AG09319 (cell line): ENCODE results near the gene RANGAP1.
"Not testable (repeated sequence)": the region's sequence is repeated elsewhere in the genome, so short reads cannot be mapped to it uniquely, and the experiment has no call there.

Experiments used
- DNase-seq: peaks from one replicate; pipeline ENCODE4 v3.0.0-alpha.2; 2010; ENCODE audit warnings: low read depth; ENCODE audit errors: extremely low read depth
- CTCF ChIP-seq: IDR thresholded peaks from 2 replicates; pipeline ENCODE4 v1.5.1; 2011; ENCODE audit warnings: low read depth, mild to moderate bottlenecking, inconsistent platforms, low read length, moderate library complexity

Gene RANGAP1

GRCh38 chr22:41264408-41264941, 21.5 kb downstream of the RANGAP1 start:
- no peak for TF ChIP-seq CTCF
- no peak for DNase-seq

GRCh38 chr22:41263704-41264103, 22.3 kb downstream of the RANGAP1 start:
- TF ChIP-seq CTCF: no peak
- DNase-seq: no peak

- no peak for TF ChIP-seq CTCF
Observed at GRCh38 chr22:41262250-41262765, 23.7 kb downstream of the RANGAP1 start.

GRCh38 chr22:41261541-41262249, 24.3 kb downstream of the RANGAP1 start:
- TF ChIP-seq CTCF: no peak
- DNase-seq: no peak

More at GRCh38 chr22:41262250-41262765, 23.7 kb downstream of the RANGAP1 start:
- no peak for DNase-seq

GRCh38 chr22:41260871-41261270, 25.1 kb downstream of the RANGAP1 start:
- TF ChIP-seq CTCF: no peak
- no peak for DNase-seq

GRCh38 chr22:41259756-41260155, 26.2 kb downstream of the RANGAP1 start:
- not testable (repeated sequence) for DNase-seq

GRCh38 chr22:41257696-41258095, 28.3 kb downstream of the RANGAP1 start:
- TF ChIP-seq CTCF: no peak
- DNase-seq: no peak
